Ishikawa (cell line): ENCODE data around the gene RCC1.

Experiments used
- CREB1 ChIP-seq: IDR thresholded peaks from 2 replicates; pipeline ENCODE4 v1.6.1; 2012; ENCODE audit warnings: low read depth
- EP300 ChIP-seq: IDR thresholded peaks from 2 replicates; pipeline ENCODE4 v1.6.1; 2012; ENCODE audit warnings: borderline replicate concordance
- RAD21 ChIP-seq: IDR thresholded peaks from 2 replicates; pipeline ENCODE4 v1.6.1; 2012; ENCODE audit warnings: low read depth
- TAF1 ChIP-seq: IDR thresholded peaks from 2 replicates; pipeline ENCODE4 v1.6.1; 2012; ENCODE audit warnings: low read depth, mild to moderate bottlenecking
- TCF12 ChIP-seq: IDR thresholded peaks from 2 replicates; pipeline ENCODE4 v1.6.1; 2012; ENCODE audit warnings: low read depth

GRCh38 chr1:28577052-28577678 lies 71.3 kb downstream of the RCC1 start:
- TF ChIP-seq EP300 (no peak), TAF1 (no peak), CREB1 (no peak), RAD21 (no peak), TCF12 (no peak)
